Activated naive CD4-positive, alpha-beta T cell (primary cell): ENCODE data around the gene HEBP2.

Source experiments
- DNase-seq, 4 experiments: peaks; one replicate each; lab custom pipeline; 2025; lab: John Stamatoyannopoulos, UW

The HEBP2 gene

GRCh38 chr6:138397128-138398122, 6.6 kb upstream of the HEBP2 start:
- DNase-seq: no peak

GRCh38 chr6:138400326-138400725, 3.7 kb upstream of the HEBP2 start:
- no peak for DNase-seq

DNA sequence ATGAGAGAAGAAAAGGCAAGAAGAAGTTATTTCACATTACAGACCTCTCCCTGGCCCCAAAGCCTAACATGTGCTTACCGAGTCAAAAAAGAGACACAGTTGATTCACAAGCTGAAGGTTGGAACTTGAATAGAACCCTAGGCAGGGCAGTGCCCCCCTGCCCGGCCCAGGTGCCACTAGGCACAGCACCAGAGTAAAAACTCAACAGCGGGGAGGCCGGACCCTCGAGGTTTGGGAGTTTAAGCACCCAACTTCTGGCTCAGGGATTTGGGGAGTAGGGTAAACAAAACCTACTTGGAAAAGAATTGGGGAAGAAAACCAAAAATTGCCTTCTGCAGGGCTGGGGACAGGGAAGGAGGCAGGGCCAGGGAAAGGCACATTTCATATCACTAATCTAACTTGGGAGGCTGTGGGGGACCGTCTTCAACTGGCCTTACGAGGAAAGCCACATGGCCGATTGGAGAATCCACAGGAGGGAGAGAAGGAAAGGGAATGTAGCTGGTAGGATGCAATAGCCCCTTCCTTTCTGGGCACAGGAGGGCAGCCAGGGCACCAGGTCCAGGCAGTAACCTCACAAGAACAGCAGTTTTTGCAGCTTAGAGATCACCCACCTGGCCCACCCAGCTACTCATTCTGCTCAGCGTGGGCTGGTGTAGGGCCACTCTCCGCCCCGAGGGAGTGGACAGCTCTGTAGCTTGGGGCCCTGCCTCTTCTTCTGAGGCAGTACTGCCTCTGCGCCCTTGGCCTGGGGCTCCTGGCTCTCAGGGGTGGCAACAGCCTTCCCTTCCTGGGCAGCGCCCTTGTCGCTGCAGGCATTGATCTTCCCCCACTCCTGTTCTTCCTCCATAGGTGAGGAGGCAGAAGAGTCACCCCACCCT, 1.8 kb upstream of the HEBP2 start:
- no peak for DNase-seq

DNA sequence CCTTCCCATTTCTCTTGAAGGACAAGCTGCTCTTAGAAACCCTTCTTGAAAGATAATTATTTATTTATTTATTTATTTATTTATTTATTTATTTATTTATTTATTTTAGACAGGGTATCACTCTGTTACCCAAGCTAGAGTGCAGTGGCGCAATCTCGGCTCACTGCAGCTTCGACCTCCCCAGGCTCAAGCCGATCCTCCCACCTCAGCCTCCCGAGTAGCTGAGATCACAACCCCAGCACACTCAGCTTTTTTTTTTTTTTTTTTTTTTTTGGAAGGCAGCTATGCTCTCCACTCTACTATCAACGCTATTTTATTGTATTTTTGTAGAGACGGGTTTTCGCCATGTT, 1.2 kb upstream of the HEBP2 start:
- DNase-seq: no peak

GRCh38 chr6:138403324-138403800, 661 bp upstream of the HEBP2 start:
- DNase-seq: peak in 2 of 4 experiments; percentile 4 to 41

DNA sequence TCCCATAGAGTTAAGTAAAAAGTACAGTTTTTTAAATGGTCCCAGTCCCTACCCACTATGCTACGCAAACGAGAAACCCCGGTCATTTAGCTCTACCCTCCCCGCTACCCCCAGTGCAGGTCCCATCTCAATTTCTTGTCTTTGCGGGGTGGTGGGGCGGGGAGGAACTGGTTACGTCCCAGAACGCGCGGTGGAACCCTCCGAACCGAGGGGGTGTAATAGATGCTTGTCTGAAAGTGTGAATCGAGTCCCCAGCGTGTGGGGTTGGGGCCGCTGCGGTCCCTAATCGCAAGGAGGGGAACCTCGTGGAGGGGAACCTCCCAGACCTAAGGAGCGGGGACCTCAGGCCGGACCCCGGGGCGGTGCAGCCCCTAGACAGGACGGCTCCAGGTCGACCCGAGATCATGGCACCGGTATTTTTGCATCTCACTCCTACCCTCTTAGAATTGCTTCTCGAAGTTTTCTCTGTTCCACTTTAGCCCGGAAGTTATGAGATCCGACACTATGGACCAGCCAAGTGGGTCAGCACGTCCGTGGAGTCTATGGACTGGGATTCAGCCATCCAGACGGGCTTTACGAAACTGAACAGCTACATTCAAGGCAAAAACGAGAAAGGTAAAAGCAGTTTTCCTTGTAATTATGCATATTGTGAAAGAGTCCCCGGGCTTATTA, 779 bp downstream of the HEBP2 start:
- DNase-seq: peak in 3 of 4 experiments; percentile 11 to 34 (median 17)

DNA sequence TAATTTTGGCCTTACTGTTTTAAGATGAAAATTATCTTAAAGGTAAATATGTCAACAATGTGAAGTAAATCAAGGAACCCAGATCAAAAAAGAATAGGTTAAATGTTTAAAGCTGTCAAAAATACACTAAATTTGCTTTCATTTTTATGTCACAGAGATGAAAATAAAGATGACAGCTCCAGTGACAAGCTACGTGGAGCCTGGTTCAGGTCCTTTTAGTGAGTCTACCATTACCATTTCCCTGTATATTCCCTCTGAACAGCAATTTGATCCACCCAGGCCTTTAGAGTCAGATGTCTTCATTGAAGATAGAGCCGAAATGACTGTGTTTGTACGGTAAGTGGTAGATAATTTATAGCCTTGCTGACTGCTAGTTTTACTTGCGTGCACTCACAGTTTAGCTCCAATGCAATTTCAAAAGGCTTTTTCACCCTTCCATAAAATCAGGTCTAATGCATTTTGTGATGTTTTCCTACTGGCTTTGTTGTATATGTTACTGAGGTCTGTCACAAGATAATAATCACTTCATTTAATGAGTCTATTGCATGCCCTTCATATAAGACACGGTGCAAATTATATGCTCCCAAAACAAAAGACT, 1.9 kb downstream of the HEBP2 start:
- DNase-seq: no peak

GRCh38 chr6:138406443-138406842, 2.4 kb downstream of the HEBP2 start:
- no peak for DNase-seq

GRCh38 chr6:138410048-138410735, 6.2 kb downstream of the HEBP2 start:
- no peak for DNase-seq

DNA sequence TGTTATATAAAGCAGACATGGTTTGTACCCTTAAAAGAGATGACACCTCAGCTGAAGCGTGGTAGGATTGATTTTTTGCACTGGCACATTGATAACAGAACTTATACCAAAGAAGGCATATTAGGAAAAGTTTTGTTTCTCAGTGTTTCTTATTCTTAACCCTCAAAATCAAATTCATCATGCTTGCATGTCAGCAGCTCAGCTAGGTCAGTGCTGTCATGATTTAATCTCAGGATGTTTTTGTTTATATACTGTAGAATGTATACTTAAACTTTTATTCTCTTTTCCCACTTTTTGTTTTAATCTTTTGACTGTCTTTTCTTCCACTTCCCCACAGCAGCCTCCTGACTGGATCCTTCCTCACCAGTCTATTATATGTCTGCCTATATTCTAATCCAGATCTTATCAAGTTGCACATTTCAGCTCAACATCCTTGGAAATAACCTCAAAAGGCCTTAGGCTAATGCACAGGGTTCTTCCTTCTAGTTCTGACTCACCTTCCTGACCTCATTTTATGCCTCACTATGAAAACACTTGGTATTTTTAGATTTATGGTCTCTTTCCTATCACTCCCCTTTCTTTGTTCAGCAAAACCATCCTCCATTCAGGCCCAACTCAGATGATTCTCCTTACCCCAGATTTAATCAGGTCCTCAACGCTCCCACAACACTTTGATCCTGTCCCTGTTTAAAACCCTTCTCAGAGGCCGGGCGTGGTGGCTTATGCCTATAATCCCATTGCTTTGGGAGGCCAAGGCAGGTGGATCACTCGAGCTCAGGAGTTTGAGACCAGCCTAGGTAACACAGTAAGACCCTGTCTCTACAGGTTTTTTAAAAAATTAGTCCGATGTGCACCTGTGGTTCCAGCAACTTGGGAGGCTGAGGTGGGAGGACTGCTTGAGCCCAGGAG, 7.2 kb downstream of the HEBP2 start:
- DNase-seq: no peak

DNA sequence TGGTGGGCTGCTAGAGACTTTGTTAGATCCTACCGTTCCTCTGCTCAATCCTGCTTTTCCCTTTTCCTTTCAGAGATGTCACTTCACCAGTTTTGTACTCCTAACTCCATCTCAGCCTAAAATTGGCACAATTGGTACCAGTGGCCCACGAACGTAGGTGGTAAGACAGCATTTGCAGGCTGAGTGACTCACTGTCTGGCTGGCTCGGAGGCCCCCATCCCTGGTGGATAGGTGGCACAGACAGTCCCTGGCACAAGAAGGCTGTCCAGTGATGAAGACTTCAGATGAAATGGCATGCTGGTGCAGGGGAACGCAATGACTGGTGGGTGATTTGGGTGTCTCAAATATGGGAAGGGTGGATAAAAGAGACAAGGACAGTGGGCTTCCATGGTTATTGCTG, 11.1 kb downstream of the HEBP2 start:
- DNase-seq: no peak

GRCh38 chr6:138416206-138416605, 12.2 kb downstream of the HEBP2 start:
- no peak for DNase-seq

GRCh38 chr6:138417493-138418117, 13.6 kb downstream of the HEBP2 start:
- no peak for DNase-seq

GRCh38 chr6:138418118-138418742, 14.2 kb downstream of the HEBP2 start:
- no peak for DNase-seq

- DNase-seq: no peak
Observed at GRCh38 chr6:138419766-138420165, 15.7 kb downstream of the HEBP2 start.

- no peak for DNase-seq
Observed at GRCh38 chr6:138420356-138420755, 16.3 kb downstream of the HEBP2 start.

DNA sequence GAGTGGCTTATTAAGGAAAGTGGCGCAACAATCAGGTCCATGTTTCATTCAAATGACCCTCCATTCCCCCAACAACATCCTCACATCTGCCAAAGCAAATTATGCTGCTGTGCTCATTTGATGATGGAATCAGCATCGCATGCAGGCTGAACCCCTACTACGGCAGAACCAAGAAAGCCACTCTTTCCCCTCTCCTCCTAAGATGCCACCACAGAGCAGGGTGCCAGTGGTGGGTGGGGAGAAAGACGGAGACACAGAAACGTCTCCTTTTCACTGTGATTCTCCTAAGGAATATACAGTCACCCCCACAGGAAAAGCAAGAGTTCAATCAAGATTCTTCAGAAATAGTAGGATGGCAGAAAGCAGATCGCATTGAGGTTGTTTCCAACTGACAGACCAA, 17.1 kb downstream of the HEBP2 start:
- no peak for DNase-seq

DNA sequence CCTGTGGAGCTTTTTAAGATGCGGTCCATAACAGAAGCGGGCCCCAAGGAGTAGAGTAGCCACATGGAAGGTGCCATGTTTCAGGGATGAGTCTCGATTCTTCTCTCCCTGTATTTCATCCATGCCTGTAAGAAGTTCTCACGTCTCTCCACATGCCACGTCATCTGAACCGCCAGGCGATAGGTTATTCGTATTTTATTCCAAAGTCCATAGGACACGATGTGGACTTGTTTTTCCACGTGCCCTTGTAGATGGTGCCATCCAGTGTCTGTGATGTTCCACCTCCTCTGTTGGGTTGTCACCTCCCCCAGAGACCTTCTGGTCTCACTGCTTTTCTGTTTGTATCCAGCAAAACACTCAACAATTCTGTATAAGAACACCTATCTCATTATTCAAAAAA, 17.6 kb downstream of the HEBP2 start:
- DNase-seq: no peak

- DNase-seq: no peak
Observed at GRCh38 chr6:138422861-138423260, 18.8 kb downstream of the HEBP2 start.
